ENCODE measurements around the gene GNG3.

- TF ChIP-seq GATA3 (IDR thresholded peaks at IDR 0.05; ENCODE audit: low read depth, low read length) (no peak), GATA2 (IDR thresholded peaks at IDR 0.05; ENCODE audit: low read depth, low read length) (no peak)
Measured at GRCh38 chr11:62727872-62728170, 20.3 kb downstream of the GNG3 start.
